ENCODE measurements around the gene SKIC3. TPM values are rescaled to one million over a fixed set of nuclear protein-coding genes. Genes with fewer than 3 reads are reported as not detected.

Gene SKIC3
- 58.1 TPM for polyA plus RNA-seq (ENCODE audit: insufficient read length)

GRCh38 chr5:95554647-95555548, at the start of gene SKIC3, which contains the start of gene ARSK:
TSS of gene SKIC3 (minus strand) at chr5:95554977. CDS start at chr5:95547150, 7,827 bp downstream.
TSS of gene ARSK (plus strand) at chr5:95555101. CDS start at chr5:95555279, 178 bp downstream.
- DNase-seq: peak; percentile 99

- DNase-seq: no peak
Measured at GRCh38 chr5:95600557-95600956, 45.8 kb upstream of the SKIC3 start.

- DNase-seq: no peak
Measured at GRCh38 chr5:95599252-95599651, 44.5 kb upstream of the SKIC3 start.

- no peak for DNase-seq
Measured at GRCh38 chr5:95595289-95595931, 40.6 kb upstream of the SKIC3 start.

GRCh38 chr5:95591490-95591901, 36.7 kb upstream of the SKIC3 start:
- DNase-seq: no peak

- no peak for DNase-seq
Measured at GRCh38 chr5:95590880-95591279, 36.1 kb upstream of the SKIC3 start.

- DNase-seq: no peak
Measured at GRCh38 chr5:95583992-95584391, 29.2 kb upstream of the SKIC3 start.

- DNase-seq: no peak
Measured at GRCh38 chr5:95581576-95581975, 26.8 kb upstream of the SKIC3 start.

- DNase-seq: no peak
Measured at GRCh38 chr5:95572016-95572415, 17.2 kb upstream of the SKIC3 start.

GRCh38 chr5:95565280-95565920, 10.6 kb upstream of the SKIC3 start:
- DNase-seq: no peak

- DNase-seq: peak; percentile 10
Measured at GRCh38 chr5:95564450-95564849, 9.7 kb upstream of the SKIC3 start.

- no peak for DNase-seq
Measured at GRCh38 chr5:95563367-95563766, 8.6 kb upstream of the SKIC3 start.

GRCh38 chr5:95562282-95562681, 7.5 kb upstream of the SKIC3 start:
- no peak for DNase-seq

- no peak for DNase-seq
Measured at GRCh38 chr5:95557841-95558240, 3.1 kb upstream of the SKIC3 start.

- DNase-seq: no peak
Measured at GRCh38 chr5:95555553-95555952, 776 bp upstream of the SKIC3 start.

- no peak for DNase-seq
Measured at GRCh38 chr5:95554331-95554646, 488 bp downstream of the SKIC3 start.

- no peak for DNase-seq
Measured at GRCh38 chr5:95549030-95549429, 5.7 kb downstream of the SKIC3 start.

- no peak for DNase-seq
Measured at GRCh38 chr5:95543017-95543705, 11.6 kb downstream of the SKIC3 start.

- no peak for DNase-seq
Measured at GRCh38 chr5:95537501-95537900, 17.3 kb downstream of the SKIC3 start.

- DNase-seq: no peak
Measured at GRCh38 chr5:95533761-95534160, 21.0 kb downstream of the SKIC3 start.

- no peak for DNase-seq
Measured at GRCh38 chr5:95533106-95533505, 21.7 kb downstream of the SKIC3 start.

- DNase-seq: no peak
Measured at GRCh38 chr5:95532415-95532814, 22.4 kb downstream of the SKIC3 start.

- no peak for DNase-seq
Measured at GRCh38 chr5:95531491-95531890, 23.3 kb downstream of the SKIC3 start.

Data from hindlimb muscle (tissue), 1 donor.